GM12878 (cell line): Measurements from ENCODE around the gene SP110. TPM values are rescaled to one million over a fixed set of nuclear protein-coding genes. Genes with fewer than 3 reads are reported as not detected.

Experiments
- ATAC-seq: fragments of 200-7000 bp; cut with Tn5 transposase; 3 replicates; pipeline ENCODE4 v1.9.1; 2020; ENCODE audit warnings: mild to moderate bottlenecking, moderate library complexity
- BruUV-seq: library from RNA; stranded (reverse); fragments of 400-500 nt; replicated peaks from 2 replicates; lab custom pipeline; 2021; lab: Mats Ljungman, UMichigan
- CTCF ChIA-PET: fragments of 300-600 bp; sonication (Branson Sonifier 250); formaldehyde crosslinking; extraction: SDS; loops from one replicate; lab custom pipeline; 2021; ENCODE audit warnings: inconsistent platforms; lab: Yijun Ruan, JAX
- POLR2A ChIA-PET: fragments of 350-600 bp; formaldehyde crosslinking; extraction: SDS; loops from one replicate; lab custom pipeline; 2021; ENCODE audit warnings: inconsistent platforms; lab: Charles Lee
- RAD21 ChIA-PET: fragments of 300-600 bp; sonication (Branson Sonifier 250); formaldehyde crosslinking; loops from one replicate; lab custom pipeline; 2023; ENCODE audit warnings: antibody characterized with exemption; ENCODE audit not compliant: unreplicated experiment; lab: Charles Lee
- SMC1A ChIA-PET: fragments of 300-600 bp; sonication (Branson Sonifier 250); formaldehyde crosslinking; loops from one replicate; lab custom pipeline; 2023; ENCODE audit not compliant: unreplicated experiment, uncharacterized antibody; lab: Charles Lee
- DNase-seq: peaks from one replicate; pipeline ENCODE4 v3.0.0-alpha.2; 2011; ENCODE audit warnings: low read depth, low spot score
- FAIRE-seq: peaks from 3 replicates; lab custom pipeline; 2011; peaks lifted over from hg19 to GRCh38; lab: Jason Lieb, UNC
- H2AFZ ChIP-seq: 2 replicates; pipeline ENCODE4 v1.6.0; 2011; ENCODE audit warnings: low read depth, low read length, control low read depth; ENCODE audit not compliant: control insufficient read depth
- H3K27ac ChIP-seq: 2 replicates; pipeline ENCODE4 v1.5.1; 2011; ENCODE audit warnings: control low read depth; ENCODE audit not compliant: control insufficient read depth, insufficient read depth
- H3K27me3 ChIP-seq, 2 experiments: replicated peaks in 1 of 2; 2 replicates each; pipeline versions ENCODE4 v1.6.0 to v1.6.1; 2011; ENCODE audit warnings: low read length in 1 of 2; ENCODE audit not compliant: control insufficient read depth in 2 of 2, insufficient read depth in 2 of 2
- H3K36me3 ChIP-seq, 2 experiments: 2 replicates each; pipeline ENCODE4 v1.5.1; 2011; ENCODE audit warnings: low read length in 1 of 2; ENCODE audit not compliant: control insufficient read depth in 2 of 2, insufficient read depth in 2 of 2
- H3K4me1 ChIP-seq: 2 replicates; pipeline ENCODE4 v1.6.1; 2011; ENCODE audit warnings: mild to moderate bottlenecking, low read length, moderate library complexity, mixed read lengths; ENCODE audit not compliant: control insufficient read depth, insufficient read depth
- H3K4me2 ChIP-seq: 2 replicates; pipeline ENCODE4 v1.6.0; 2011; ENCODE audit warnings: control low read depth; ENCODE audit not compliant: control insufficient read depth, insufficient read depth
- H3K4me3 ChIP-seq: fragments of 200-600 bp; sonication (generic); 2 replicates; pipeline ENCODE4 v1.5.1; 2016
- H3K79me2 ChIP-seq: 2 replicates; pipeline ENCODE4 v1.6.0; 2011; ENCODE audit warnings: low read length; ENCODE audit not compliant: control insufficient read depth, insufficient read depth
- H3K9ac ChIP-seq: 2 replicates; pipeline ENCODE4 v1.8.0; 2011; ENCODE audit warnings: low read length, control low read depth, mixed read lengths; ENCODE audit not compliant: control insufficient read depth, insufficient read depth
- H3K9me3 ChIP-seq: replicated peaks from 3 replicates; pipeline ENCODE4 v1.5.1; 2011; ENCODE audit warnings: mild to moderate bottlenecking, low read length; ENCODE audit not compliant: control insufficient read depth, insufficient read depth
- H4K20me1 ChIP-seq: 2 replicates; pipeline ENCODE4 v1.6.0; 2011; ENCODE audit not compliant: control insufficient read depth, insufficient read depth
- ETV6 ChIP-seq, 2 experiments: fragments of 450-650 bp in 1 of 2; IDR thresholded peaks in 1 of 2; conservative IDR thresholded peaks in 1 of 2; 2 replicates each; pipeline ENCODE4 v1.6.1; 2014; ENCODE audit warnings: antibody characterized with exemption in 1 of 2, borderline replicate concordance in 1 of 2, low read depth in 1 of 2, mild to moderate bottlenecking in 1 of 2, moderate library complexity in 1 of 2
- JUNB ChIP-seq: IDR thresholded peaks from 2 replicates; pipeline ENCODE4 v1.6.1; 2016; ENCODE audit warnings: antibody characterized with exemption, mild to moderate bottlenecking
- WGBS: methylation state at CpG from one replicate; pipeline ENCODE4 v1.1.6; 2016; ENCODE audit warnings: low lambda C conversion rate; ENCODE audit not compliant: insufficient replicate concordance, insufficient coverage; ENCODE audit errors: missing lambda C conversion rate; 5-methylcytosine and 5-hydroxymethylcytosine counted together
- in situ Hi-C: fragments of 300-500 bp; cut with MboI; formaldehyde crosslinking; loops from 9 replicates; pipeline ENCODE4 v1.14.3; 2018; ENCODE audit warnings: mixed read lengths
- intact Hi-C: fragments of 100-400 bp; cut with micrococcal nuclease; formaldehyde crosslinking; loops from one replicate; pipeline ENCODE4 v1.14.2; 2022; ENCODE audit not compliant: unreplicated experiment
- polyA plus RNA-seq, 11 experiments: library from polyadenylated mRNA; depleted of rRNA in 4 of 11; unstranded in 6 of 11; stranded (reverse) in 5 of 11; fragments of >200 nt; fragmentation: Nextera tagmentation in 4 of 11; fragmentation: Illumina TruSeq in 1 of 11; extraction: Ambion mirVana in 4 of 11; extraction: Trizol in 1 of 11; gene quantifications; 1 replicate in 1 of 11; 2 replicates in 10 of 11; pipeline versions ENCODE4 v1.2.1 to v1.2.3, GENCODE V29; 2011 to 2016; ENCODE audit warnings: inconsistent platforms in 2 of 11, missing spikeins in 2 of 11, low read depth in 1 of 11
- total RNA-seq, 4 experiments: library from RNA; depleted of rRNA in 3 of 4; stranded (reverse); fragments of >200 nt in 3 of 4; fragmentation: Illumina TruSeq in 1 of 4; extraction: Trizol in 1 of 4; gene quantifications; 2 replicates each; pipeline versions ENCODE4 v1.2.1 to v1.2.3, GENCODE V29; 2013 to 2021

SP110 gene
- total and polyA plus RNA-seq, 10 of the 15 experiments (the other 5 are each of a cell fraction or from before 2014, with no cell fraction given) = 81.2 to 149 (median 100) TPM

DNA sequence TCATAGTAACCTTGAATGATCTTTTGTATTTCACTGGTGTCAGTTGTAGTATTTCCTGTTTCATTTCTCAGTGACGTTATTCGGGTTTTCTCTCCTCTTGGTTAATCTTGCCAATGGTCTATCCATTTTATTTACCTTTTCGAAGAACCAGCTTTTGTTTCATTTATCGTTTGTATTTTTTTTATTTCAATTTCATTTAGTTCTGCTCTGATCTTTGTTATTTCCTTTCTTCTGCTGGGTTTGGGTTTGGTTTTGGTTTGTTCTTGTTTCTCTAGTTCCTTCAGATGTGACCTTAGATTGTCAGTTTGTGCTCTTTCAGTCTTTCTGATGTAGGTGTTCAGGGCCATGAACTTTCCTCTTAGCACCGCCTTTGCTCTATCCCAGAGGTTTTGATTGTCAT, 42.5 kb upstream of the SP110 start (continued):
- TF ChIP-seq ETV6 (conservative IDR thresholded peaks at IDR 0.05 in 1 of 2, IDR thresholded peaks at IDR 0.05 in 1 of 2; ENCODE audit: borderline replicate concordance in 1 of 2, low read depth in 1 of 2) = peak in 1 of 2 experiments; percentile 29; a peak in 1 of 4 replicates
- TF ChIP-seq, all 136 proteins: peak for 6

- Histone ChIP-seq H3K36me3 (peaks cover 0 to 6% of the 10 kb centered on the region in 2 experiments; a peak in 1 of 4 replicates), H4K20me1 (no peaks in the 10 kb centered on the region), H3K27me3 (no peaks in the 10 kb centered on the region), H3K4me3 (no peak overlapping the region), H2AFZ (no peak overlapping the region), H3K4me2 (no peak overlapping the region), H3K79me2 (no peaks in the 10 kb centered on the region; the same call in 1 of the 2 replicates), H3K27ac (no peak overlapping the region), H3K9ac (no peak overlapping the region), H3K4me1 (peaks cover 15% of the 10 kb centered on the region), H3K9me3 (peaks cover 2% of the 10 kb centered on the region; the same call in 1 of the 3 replicates)
- intact Hi-C loops = no loop called here
- no TSS peak for BruUV-seq
- SMC1A ChIA-PET = interaction anchor here (1.1 to 2.1 kb wide), 5 partner anchors 8 to 60 kb away, joined by 4 to 7 read pairs (median 6); no protein-coding TSS in a partner anchor
- CTCF ChIA-PET = interaction anchor here (1.0 kb wide), 1 partner anchor 28 kb away, joined by 3 read pairs; no protein-coding TSS in a partner anchor
- DNase-seq (no peak), ATAC-seq (no peak), FAIRE-seq (no peak)
- in situ Hi-C loops = no loop called here
- 54% methylated on average over 4 of the region's 4 CpGs for WGBS
- RAD21 ChIA-PET = interaction anchor here (1.3 to 1.4 kb wide), 4 partner anchors 8 to 56 kb away, joined by 3 to 7 read pairs (median 4); partner anchors contain the start of gene SP140
- POLR2A ChIA-PET = interaction anchor here (0.6 to 1.4 kb wide), 4 partner anchors 8 to 258 kb away, joined by 3 to 7 read pairs (median 4); no protein-coding TSS in a partner anchor
- TF ChIP-seq JUNB = no peak
These were observed 38.7 kb upstream of the SP110 start for GRCh38 chr2:230258483-230258882.
